ENCODE data around the gene CFAP58.

CFAP58 gene

GRCh38 chr10:104486803-104487202 is 133.2 kb downstream of the CFAP58 start:
- no peak for TF ChIP-seq CTCF (IDR thresholded peaks at IDR 0.05; ENCODE audit: low read depth, low read length)
- H3K4me3 ChIP-seq (replicated peaks in 1 of 2; ENCODE audit: low read depth in 2 of 2, low read length in 2 of 2): no peak overlapping the region

GRCh38 chr10:104487794-104488438 is 134.3 kb downstream of the CFAP58 start:
- no peak overlapping the region for H3K4me3 ChIP-seq (replicated peaks in 1 of 2; ENCODE audit: low read depth in 2 of 2, low read length in 2 of 2)
- TF ChIP-seq CTCF (IDR thresholded peaks at IDR 0.05; ENCODE audit: low read depth, low read length): no peak
- DNase-seq (ENCODE audit: low read depth in 2 of 2): no peak

More at GRCh38 chr10:104486803-104487202, 133.2 kb downstream of the CFAP58 start:
- DNase-seq (ENCODE audit: low read depth in 2 of 2): no peak

- H3K4me3 ChIP-seq (replicated peaks in 1 of 2; ENCODE audit: low read depth in 2 of 2, low read length in 2 of 2): no peak overlapping the region
- no peak for TF ChIP-seq CTCF (IDR thresholded peaks at IDR 0.05; ENCODE audit: low read depth, low read length)
- no peak for DNase-seq (ENCODE audit: low read depth in 2 of 2)
Observed at GRCh38 chr10:104488439-104488832, 134.8 kb downstream of the CFAP58 start.

- TF ChIP-seq CTCF (IDR thresholded peaks at IDR 0.05; ENCODE audit: low read depth, low read length): no peak
- no peak for DNase-seq (ENCODE audit: low read depth in 2 of 2)
- H3K4me3 ChIP-seq (replicated peaks in 1 of 2; ENCODE audit: low read depth in 2 of 2, low read length in 2 of 2): no peak overlapping the region
Observed at GRCh38 chr10:104492329-104492940, 138.8 kb downstream of the CFAP58 start.

GRCh38 chr10:104498347-104499081 is 144.9 kb downstream of the CFAP58 start:
- DNase-seq (ENCODE audit: low read depth in 2 of 2): no peak
- no peak for TF ChIP-seq CTCF (IDR thresholded peaks at IDR 0.05; ENCODE audit: low read depth, low read length)
- no peak overlapping the region for H3K4me3 ChIP-seq (replicated peaks in 1 of 2; ENCODE audit: low read depth in 2 of 2, low read length in 2 of 2)

- TF ChIP-seq CTCF (IDR thresholded peaks at IDR 0.05; ENCODE audit: low read depth, low read length): no peak
- no peak for DNase-seq (ENCODE audit: low read depth in 2 of 2)
- H3K4me3 ChIP-seq (replicated peaks in 1 of 2; ENCODE audit: low read depth in 2 of 2, low read length in 2 of 2): no peak overlapping the region
Observed at GRCh38 chr10:104501449-104501848, 147.8 kb downstream of the CFAP58 start.

All from cardiac fibroblast (primary cell).